DMS114 treated with DMSO at 0.1 percent for 48 hours (cell line): ENCODE measurements around the gene EXOSC7.
"Not testable (repeated sequence)": the region's sequence is repeated elsewhere in the genome, so short reads cannot be mapped to it uniquely, and the experiment has no call there.

Experiments
- DNase-seq: peaks from one replicate; lab custom pipeline; 2025; ENCODE audit not compliant: unreplicated experiment; lab: John Stamatoyannopoulos, UW

The EXOSC7 gene

DNA sequence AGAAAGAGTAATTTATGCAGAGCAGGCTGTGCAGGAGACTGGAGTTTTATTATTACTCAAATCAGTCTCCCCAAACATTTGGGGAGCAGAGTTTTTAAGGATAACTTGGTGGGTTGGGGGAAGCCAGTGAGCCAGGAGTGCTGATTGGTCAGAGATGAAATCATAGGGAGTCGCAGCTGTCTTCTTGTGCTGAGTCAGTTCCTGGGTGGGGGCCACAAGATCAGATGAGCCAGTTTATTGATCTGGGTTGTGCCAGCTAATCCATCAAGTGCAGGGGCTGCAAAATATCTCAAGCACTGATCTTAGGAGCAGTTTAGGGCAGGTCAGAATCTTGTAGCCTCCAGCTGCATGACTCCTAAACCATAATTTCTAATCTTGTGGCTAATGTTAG, 77.8 kb downstream of the EXOSC7 start:
- DNase-seq, result not testable (repeated sequence)

DNA sequence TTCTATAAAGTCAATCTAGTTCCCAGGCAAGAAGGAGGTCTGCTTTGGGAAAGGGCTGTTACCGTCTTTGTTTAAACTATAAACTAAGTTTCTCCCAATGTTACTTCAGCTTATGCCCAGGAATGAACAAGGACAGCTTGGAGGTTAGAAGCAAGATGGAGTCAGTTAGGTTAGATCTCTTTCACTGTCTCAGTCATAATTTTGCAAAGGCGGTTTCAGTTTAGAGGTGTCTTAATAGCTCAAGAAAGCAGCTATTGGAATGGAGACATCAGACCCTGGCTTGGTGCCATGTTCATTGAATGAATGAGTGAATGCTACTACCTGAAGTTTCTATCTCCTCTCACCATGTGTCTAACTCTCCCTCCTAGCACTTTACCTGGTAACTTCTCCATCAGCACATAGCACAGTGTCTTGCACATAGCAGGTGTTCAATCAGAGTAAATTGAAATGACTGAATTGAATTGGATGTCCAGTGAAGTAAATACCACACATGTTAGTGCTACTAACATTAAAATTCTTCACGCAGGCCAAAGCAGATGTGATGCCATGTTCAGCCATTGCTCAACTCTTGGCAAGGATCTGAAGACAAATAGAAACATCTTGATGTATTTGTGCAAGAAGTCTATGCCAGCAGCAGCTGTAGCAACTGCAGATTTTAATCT, 78.3 kb downstream of the EXOSC7 start:
- no peak for DNase-seq

DNA sequence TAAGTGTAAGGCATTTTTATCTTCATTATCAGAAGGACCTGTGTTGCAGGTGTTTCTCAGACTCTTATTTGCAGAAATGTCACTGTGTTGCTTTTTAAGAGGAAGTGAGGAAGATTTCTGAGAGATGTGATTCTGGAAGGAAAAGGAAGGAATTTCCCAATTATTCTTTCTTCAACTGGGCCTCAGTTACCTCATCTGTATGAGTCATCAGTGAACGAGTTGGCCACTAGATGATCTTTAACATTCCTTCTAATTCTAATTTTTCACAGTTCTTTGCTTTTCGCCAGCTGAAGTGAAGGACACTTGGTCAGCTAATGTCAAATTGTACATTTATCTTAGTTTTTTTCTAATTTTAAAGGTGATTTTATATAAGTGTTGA, 79.0 kb downstream of the EXOSC7 start:
- DNase-seq, result no peak

- DNase-seq, result no peak
Observed at GRCh38 chr3:45055411-45056143, 79.5 kb downstream of the EXOSC7 start.

DNA sequence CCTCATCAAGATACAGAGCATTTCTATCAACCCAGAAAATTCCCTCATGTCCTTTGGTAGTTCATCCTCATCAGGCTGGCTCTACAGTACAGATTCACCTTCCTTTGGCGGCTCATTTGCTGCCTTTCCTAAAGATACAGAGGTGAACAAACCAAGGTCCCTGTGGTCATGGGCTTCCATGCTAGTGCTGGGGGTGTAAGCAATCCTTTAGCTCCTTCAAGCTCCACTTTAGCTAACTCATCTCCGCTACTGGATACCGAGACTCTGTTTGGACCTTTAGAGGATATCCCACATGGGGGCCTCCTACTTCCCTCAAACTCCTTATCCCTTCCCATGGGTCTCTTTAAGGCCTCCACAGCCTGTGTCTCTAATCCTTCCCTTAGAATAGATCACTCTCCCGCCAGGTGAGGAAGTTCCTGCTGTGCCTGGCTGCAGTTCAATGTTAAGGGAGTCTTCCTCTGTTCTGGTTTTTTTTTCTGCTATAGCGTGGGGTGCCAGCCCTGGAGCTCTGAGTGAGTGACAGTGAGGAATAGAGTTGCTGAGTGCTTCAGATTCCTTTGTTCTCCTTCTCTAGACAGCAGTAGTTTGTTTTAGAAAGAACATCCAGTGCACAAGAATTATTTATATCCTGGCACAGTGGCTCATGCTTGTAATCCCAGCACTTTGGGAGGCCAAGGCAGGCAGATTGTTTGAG, 80.7 kb downstream of the EXOSC7 start:
- DNase-seq, result no peak

DNA sequence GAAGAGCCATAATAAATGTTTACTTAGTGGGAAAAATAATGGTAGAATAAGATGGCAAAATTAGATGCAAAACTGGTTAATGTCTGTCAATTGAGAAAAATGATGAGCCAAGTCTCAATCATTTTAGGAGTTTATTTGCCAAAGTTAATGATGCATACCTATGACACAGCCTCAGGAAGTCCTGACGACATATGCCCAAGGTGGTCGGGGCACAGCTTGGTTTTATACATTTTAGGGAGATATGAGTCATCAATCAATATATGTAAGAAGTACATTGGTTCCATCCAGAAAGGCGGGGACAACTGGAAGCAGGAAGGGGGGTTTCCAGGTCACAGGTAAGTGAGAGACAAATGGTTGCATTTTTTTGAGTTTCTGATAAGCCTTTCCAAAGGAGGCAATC, 81.5 kb downstream of the EXOSC7 start:
- no peak for DNase-seq

GRCh38 chr3:45059132-45059531, 83.1 kb downstream of the EXOSC7 start:
- DNase-seq, result no peak

GRCh38 chr3:45060165-45060892, 84.3 kb downstream of the EXOSC7 start:
- DNase-seq, result no peak
